ENCODE measurements around the gene NECTIN1. TPM values are rescaled to one million over a fixed set of nuclear protein-coding genes. Genes with fewer than 3 reads are reported as not detected.

NECTIN1 gene, protein sequence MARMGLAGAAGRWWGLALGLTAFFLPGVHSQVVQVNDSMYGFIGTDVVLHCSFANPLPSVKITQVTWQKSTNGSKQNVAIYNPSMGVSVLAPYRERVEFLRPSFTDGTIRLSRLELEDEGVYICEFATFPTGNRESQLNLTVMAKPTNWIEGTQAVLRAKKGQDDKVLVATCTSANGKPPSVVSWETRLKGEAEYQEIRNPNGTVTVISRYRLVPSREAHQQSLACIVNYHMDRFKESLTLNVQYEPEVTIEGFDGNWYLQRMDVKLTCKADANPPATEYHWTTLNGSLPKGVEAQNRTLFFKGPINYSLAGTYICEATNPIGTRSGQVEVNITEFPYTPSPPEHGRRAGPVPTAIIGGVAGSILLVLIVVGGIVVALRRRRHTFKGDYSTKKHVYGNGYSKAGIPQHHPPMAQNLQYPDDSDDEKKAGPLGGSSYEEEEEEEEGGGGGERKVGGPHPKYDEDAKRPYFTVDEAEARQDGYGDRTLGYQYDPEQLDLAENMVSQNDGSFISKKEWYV
- 3.4 and 4.0 TPM in 2 replicates for total RNA-seq
- polyA plus RNA-seq (2012) = 6.0 TPM

- DNase-seq (ENCODE audit: low read depth) = peak; percentile 87
These were observed at the start of gene NECTIN1 for GRCh38 chr11:119728651-119729580. NECTIN1 (minus strand) TSS chr11:119729200; CDS start chr11:119728553, 647 bp downstream.

GRCh38 chr11:119778391-119779194 lies 49.6 kb upstream of the NECTIN1 start:
- no peak for DNase-seq (ENCODE audit: low read depth)

GRCh38 chr11:119777940-119778339 lies 48.9 kb upstream of the NECTIN1 start:
- no peak for DNase-seq (ENCODE audit: low read depth)

GRCh38 chr11:119776651-119777050 lies 47.7 kb upstream of the NECTIN1 start:
- DNase-seq (ENCODE audit: low read depth) = no peak

GRCh38 chr11:119776031-119776636 lies 47.1 kb upstream of the NECTIN1 start:
- no peak for DNase-seq (ENCODE audit: low read depth)

GRCh38 chr11:119774172-119774763 lies 45.3 kb upstream of the NECTIN1 start:
- peak; percentile 72 for DNase-seq (ENCODE audit: low read depth)

GRCh38 chr11:119772641-119773415 lies 43.8 kb upstream of the NECTIN1 start:
- no peak for DNase-seq (ENCODE audit: low read depth)

GRCh38 chr11:119772076-119772475 lies 43.1 kb upstream of the NECTIN1 start:
- no peak for DNase-seq (ENCODE audit: low read depth)

GRCh38 chr11:119771172-119771770 lies 42.3 kb upstream of the NECTIN1 start:
- no peak for DNase-seq (ENCODE audit: low read depth)

GRCh38 chr11:119765628-119766027 lies 36.6 kb upstream of the NECTIN1 start:
- DNase-seq (ENCODE audit: low read depth) = no peak

DNA sequence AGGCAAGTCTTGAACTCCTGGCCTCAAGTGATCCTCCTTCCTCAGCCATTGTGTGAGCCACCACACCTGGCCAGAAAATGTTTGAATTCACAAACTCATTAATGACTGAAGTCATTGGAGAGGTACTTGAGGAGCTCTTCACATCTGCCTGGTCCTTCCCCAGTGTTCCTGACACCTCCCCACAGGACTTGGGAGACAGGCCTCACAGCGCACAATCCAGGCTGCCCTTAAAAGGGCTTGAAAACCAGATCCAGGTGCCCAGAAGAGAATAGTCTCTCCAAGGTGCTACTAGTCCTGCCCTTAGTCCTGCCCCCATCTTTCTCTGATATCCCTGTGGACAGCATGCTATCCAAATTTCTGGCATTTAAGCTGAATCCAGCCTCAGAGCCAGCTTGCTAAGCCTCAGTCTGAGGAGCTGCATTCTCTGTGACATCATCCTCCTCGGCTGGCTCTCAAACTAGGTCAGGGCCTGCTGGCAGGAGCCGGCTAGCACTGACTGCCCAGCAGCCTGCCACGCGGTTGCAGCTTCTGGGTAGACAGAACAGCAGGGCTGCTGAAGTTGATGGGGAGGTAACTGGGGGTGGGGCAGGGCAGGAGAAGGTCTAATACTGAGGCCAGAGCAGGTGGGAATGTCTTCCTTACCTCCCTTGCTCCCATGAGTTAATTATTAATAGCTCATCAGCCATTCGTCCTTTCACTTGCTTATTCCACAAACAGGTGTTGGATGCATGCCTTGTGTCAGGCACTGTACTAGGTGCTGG lies 35.3 kb upstream of the NECTIN1 start:
- DNase-seq (ENCODE audit: low read depth) = peak; percentile 72

DNA sequence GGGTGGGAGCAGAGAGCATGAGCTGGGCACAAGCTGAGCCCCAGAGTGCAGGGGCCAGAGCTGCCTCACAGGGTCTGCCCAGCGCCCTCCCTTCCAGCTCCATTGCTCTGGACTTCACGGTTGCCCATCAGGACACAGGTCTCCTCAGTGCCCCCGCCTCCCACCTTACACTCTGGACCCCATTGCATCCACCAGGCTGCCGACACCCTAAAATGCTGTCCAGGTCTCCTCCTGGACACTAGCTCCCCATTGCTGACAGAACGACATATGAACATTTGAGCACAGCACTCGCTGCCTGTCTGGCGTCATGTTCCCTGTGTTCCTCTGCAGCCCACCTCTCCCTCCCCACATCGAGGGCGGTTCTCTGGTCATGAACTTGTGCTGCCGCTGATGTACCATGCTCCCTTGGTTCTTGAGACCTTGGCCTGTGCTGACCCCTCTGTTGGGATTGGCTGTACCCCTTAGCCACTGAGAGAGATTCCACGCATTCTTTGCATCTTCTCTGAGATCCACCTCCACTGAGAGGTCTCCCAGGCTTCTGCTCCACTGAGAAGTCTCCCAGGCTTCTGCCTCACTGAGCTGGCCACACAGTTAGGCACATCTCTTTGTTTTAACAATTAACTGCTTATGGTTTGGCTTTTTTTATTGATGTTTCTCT lies 34.2 kb upstream of the NECTIN1 start:
- no peak for DNase-seq (ENCODE audit: low read depth)

DNA sequence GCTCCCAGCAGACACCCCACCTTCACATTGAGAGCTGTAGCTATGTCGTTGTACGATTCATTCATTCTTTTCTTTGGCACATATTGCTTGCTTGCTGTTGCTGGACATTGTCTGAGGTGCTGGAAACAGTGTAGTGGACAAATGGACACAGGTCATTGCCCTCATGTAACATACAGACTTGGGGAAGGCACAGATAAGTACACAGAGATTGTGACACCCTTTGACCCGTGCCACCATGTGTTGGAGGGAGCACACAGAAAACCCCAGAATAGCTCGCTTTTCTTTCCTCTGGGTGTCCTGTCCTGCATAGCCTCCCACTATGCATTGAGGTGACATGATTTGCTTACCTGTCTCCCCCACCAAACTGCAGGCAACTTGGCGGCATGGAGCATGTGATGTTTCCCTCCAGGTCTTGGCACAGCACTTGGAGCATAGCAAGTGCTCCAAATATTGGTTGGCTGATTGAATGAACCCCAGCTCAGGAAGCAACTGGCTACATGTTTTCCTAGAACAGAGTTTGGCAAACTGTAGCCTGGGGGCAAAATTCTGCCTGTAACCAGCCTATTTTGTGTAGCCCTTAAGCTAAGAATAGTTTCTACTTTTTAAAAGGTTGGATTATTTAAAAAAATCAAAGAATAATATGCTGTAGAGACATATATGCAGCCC lies 30.9 kb upstream of the NECTIN1 start:
- DNase-seq (ENCODE audit: low read depth) = no peak

DNA sequence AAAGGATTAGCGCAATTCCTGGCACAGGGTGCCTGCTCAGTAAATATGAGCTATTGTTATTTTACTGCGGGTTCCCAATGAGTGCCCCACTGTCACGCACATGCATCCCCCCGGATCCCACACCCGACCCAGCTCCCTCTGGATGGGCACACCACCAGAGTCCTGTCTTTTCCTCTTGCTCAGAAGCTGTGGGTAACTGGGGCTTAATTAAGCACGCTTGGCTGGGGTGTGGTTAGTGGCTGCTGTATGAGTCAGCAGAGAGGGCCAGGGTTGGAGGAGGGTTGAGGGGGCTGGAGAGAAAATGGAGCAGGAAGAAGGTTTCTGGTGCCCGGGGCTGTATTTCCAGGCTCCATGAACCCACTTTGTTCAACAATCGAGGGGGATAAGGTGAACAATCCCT lies 30.3 kb upstream of the NECTIN1 start:
- peak; percentile 90 for DNase-seq (ENCODE audit: low read depth)

- no peak for DNase-seq (ENCODE audit: low read depth)
These were observed 29.3 kb upstream of the NECTIN1 start for GRCh38 chr11:119758291-119758690.

- no peak for DNase-seq (ENCODE audit: low read depth)
These were observed 28.4 kb upstream of the NECTIN1 start for GRCh38 chr11:119757378-119757777.

All from myocyte (in vitro differentiated cells).